Glomerular endothelial cell (primary cell): ENCODE measurements around the gene SPDYC. TPM values are rescaled to one million over a fixed set of nuclear protein-coding genes. Genes with fewer than 3 reads are reported as not detected.

Source experiments
- DNase-seq: peaks from one replicate; pipeline ENCODE4 v3.0.0-alpha.2; 2011; ENCODE audit warnings: low read depth, low spot score; ENCODE audit errors: extremely low read depth
- total RNA-seq: library from RNA; depleted of rRNA; stranded (reverse); fragments of >200 nt; gene quantifications from 2 replicates; pipeline ENCODE4 v1.2.3, GENCODE V29; 2015

SPDYC gene
- total RNA-seq, 1 donor from 2014 or later: not detected

DNA sequence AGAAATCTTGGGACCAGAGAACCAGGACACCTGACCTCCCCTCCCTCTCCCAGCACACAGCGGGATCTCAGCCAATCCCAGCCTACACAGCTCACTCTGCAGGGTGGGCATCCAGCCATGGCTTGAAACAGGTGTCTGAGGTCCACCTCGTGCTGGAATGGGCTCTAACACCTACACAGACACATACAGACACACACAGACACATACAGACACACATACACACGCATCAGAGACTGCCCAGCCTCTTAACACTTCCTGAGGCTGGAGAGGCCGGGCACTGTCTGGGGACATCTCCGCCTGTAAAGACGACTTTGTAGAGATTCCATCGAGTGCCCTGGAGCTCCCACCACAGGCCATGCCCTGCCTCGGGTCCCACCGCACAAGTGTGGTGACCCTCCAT, 48.4 kb downstream of the SPDYC start:
- no peak for DNase-seq

GRCh38 chr11:65219930-65220213, 49.8 kb downstream of the SPDYC start:
- no peak for DNase-seq

DNA sequence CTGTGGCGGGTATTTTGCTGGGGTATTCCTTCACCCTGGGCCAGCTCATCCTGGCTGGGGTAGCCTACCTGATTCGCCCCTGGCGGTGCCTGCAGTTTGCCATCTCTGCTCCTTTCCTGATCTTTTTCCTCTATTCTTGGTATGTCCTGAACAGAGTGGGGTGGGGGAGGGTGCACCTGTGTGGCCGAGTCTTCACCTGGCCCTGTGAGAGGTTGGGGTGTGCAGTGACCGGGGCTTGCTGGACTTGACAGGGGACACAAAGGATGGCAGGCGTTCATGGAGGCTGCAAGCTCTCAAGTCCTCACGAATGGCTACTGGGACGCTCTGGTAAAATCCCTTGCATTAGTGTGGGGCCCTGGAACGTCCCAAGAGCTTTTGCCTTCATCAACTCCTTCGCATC, 51.0 kb downstream of the SPDYC start:
- DNase-seq: no peak

Other genes with a start within 250 kb of the SPDYC start
- 27.2 and 47.9 TPM in 2 replicates for gene PPP2R5B, start 245.5 kb upstream of the SPDYC start, total RNA-seq
- gene GPHA2, start 234.3 kb upstream of the SPDYC start, total RNA-seq: not detected in 2 replicates
- gene MAJIN, start 198.1 kb upstream of the SPDYC start, total RNA-seq: 0.68 TPM in 1 of 2 replicates, not detected in the other
- gene BATF2, start 173.3 kb upstream of the SPDYC start, total RNA-seq: 1.3 and 2.7 TPM in 2 replicates
- 191 and 202 TPM in 2 replicates for gene ARL2, start 156.1 kb upstream of the SPDYC start, total RNA-seq
- gene SNX15, start 142.8 kb upstream of the SPDYC start, total RNA-seq: 12.4 and 12.6 TPM in 2 replicates
- 16.8 and 17.8 TPM in 2 replicates for gene SAC3D1, start 129.0 kb upstream of the SPDYC start, total RNA-seq
- gene NAALADL1, start 111.7 kb upstream of the SPDYC start, total RNA-seq: 2.8 and 5.5 TPM in 2 replicates
- gene CDCA5, start 86.2 kb upstream of the SPDYC start, total RNA-seq: 3.7 and 5.1 TPM in 2 replicates
- 34.7 and 49.8 TPM in 2 replicates for gene ZFPL1, start 86.0 kb upstream of the SPDYC start, total RNA-seq
- 318 and 356 TPM in 2 replicates for gene VPS51, start 74.0 kb upstream of the SPDYC start, total RNA-seq
- 12.8 and 28.2 TPM in 2 replicates for gene TM7SF2, start 58.4 kb upstream of the SPDYC start, total RNA-seq
- gene ZNHIT2, start 52.5 kb upstream of the SPDYC start, total RNA-seq: 14.0 and 14.7 TPM in 2 replicates
- gene FAU, start 48.1 kb upstream of the SPDYC start, total RNA-seq: 461 and 516 TPM in 2 replicates
- gene MRPL49, start 47.9 kb upstream of the SPDYC start, total RNA-seq: 49.7 and 57.4 TPM in 2 replicates
- gene SYVN1, start 35.7 kb upstream of the SPDYC start, total RNA-seq: 23.3 and 38.4 TPM in 2 replicates
- gene CAPN1, start 11.7 kb downstream of the SPDYC start, total RNA-seq: 235 and 239 TPM in 2 replicates
- 13.8 and 16.1 TPM in 2 replicates for gene POLA2, start 91.7 kb downstream of the SPDYC start, total RNA-seq
- gene CDC42EP2, start 144.6 kb downstream of the SPDYC start, total RNA-seq: 48.0 and 56.5 TPM in 2 replicates
- gene DPF2, start 163.6 kb downstream of the SPDYC start, total RNA-seq: 40.9 and 52.2 TPM in 2 replicates
- 0.41 TPM in 1 of 2 replicates, not detected in the other for gene TIGD3, start 184.5 kb downstream of the SPDYC start, total RNA-seq
- 2.0 and 3.5 TPM in 2 replicates for gene SLC25A45, start 212.4 kb downstream of the SPDYC start, total RNA-seq
- gene FRMD8, start 216.4 kb downstream of the SPDYC start, total RNA-seq: 120 and 121 TPM in 2 replicates